CD4-positive, alpha-beta T cell treated with Interleukin-6 for 4 hours (primary cell): ENCODE data around the gene DPM2.

Source experiments
- DNase-seq: peaks from one replicate; pipeline ENCODE4 v3.0.0-alpha.2; 2020; ENCODE audit warnings: mixed read lengths

DPM2 gene

DNA sequence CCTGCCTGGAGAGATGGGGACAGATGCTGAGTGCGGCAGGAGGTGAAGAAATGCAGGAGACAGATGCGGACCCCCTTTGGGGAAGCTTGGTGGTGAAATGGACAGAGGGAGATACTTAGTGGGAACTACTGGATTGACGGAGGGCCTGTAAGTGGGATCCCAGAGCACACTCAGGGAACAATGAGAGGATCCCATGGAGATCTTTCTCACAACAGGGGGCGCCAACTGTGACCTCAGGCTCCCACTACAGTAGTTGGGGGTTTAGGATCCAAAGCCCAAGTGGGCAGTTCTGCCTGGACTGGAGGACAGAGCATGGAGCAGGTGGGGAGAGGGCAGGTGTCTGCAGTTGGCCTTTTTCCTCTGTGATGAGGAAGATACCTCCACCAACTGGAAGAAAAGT lies 3.4 kb downstream of the DPM2 start:
- DNase-seq = no peak

DNA sequence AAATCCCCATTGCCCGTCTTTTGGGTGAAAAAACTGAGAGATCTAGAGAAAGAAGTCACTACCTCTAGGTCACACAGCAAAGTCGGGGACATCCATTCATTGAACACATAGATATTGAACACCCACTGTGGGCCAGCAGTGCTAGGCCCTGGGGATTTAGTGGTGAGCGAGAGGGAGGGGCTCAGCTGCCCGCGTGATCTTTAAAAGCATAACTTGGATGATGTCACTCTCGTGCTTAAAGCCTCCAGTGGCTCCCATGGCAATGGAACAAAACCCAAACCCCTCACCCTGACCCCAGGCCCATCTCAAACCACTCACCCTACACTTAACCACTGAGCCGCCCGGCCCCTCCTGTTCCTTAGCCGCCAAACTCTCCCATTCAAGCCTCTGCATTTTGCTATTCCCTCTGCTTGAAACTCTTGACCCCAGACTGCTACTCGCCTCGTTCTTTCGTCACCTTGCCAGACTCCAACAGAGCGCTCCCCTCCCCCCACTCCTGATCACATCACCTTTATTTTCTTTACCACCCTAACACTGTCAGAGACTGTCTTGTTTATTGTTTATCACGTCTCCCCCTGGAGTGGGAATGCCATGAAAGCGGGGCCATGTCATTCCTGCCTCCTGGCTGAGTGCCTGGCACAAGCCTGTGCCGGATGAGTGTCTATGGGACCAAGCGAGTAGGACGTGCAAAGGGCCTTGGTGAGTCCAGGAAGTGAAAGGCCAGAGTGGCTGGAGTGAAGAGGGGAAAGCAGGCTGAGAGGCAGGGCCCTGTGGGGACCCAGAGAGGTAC lies 6.4 kb downstream of the DPM2 start:
- no peak for DNase-seq

DNA sequence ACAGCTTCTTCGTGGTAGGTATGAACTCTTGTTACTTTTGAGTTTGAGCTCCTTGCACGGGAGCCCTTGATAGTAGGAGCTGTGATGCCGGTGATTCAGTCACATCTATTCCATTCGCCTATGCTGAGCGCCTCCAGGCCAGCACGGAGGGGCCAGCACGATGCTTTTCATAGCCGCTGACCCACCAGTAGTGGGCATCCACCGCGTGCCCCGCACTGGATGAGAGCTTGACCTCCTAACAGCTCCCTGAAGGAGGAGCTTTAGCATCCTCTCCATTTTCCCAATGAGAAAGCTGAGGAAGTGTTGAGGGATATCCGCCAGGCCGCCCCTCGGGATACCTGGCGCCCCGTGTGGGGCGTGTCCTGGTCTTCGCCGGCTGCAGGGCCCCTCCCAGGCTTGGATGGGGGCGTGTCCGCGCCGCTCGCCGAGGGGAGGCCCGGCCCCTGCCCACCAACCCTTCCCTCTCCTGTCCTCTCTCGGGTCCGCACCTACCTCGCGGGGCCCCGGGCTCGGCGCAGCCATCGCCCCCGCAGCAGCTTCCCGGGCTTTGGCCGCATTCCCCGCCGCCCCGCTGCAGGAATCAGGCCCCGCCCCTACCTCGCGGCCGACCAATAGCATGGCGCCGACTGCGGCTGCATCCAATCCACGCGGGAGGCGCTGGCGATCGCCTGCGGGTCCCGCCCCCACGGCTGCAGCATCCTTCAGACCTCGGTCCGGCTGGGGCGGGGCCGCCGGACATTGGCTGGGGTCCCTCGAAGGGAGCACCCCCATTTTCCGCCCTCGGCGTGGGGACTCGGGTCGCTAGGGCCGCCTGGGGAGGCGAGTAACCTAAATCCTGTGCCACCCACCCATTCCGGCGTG lies 7.2 kb downstream of the DPM2 start, which contains the start of gene PIP5KL1:
Gene PIP5KL1 (minus strand): TSS at position 547 of the 861 bp plus-strand sequence. CDS start 25 bp downstream, at position 522.
- DNase-seq = peak; percentile 73

DNA sequence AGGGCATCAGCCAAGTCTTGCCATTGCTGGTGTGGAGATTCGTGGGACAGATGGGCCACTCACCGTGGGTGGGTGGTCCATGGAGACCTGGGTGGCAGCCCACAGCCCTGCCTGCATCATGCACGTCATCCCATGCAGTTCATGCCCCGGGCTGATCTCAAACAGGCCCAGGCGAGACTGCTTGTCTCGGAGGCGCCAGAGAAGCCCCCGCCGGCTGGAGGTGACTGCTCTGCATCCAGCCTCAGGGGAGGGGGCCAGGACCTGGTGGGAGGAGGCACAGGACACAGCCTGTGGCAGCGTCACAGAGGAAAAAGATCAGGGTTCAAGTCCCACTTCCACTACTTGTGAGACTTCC lies 8.1 kb downstream of the DPM2 start:
- DNase-seq = no peak

DNA sequence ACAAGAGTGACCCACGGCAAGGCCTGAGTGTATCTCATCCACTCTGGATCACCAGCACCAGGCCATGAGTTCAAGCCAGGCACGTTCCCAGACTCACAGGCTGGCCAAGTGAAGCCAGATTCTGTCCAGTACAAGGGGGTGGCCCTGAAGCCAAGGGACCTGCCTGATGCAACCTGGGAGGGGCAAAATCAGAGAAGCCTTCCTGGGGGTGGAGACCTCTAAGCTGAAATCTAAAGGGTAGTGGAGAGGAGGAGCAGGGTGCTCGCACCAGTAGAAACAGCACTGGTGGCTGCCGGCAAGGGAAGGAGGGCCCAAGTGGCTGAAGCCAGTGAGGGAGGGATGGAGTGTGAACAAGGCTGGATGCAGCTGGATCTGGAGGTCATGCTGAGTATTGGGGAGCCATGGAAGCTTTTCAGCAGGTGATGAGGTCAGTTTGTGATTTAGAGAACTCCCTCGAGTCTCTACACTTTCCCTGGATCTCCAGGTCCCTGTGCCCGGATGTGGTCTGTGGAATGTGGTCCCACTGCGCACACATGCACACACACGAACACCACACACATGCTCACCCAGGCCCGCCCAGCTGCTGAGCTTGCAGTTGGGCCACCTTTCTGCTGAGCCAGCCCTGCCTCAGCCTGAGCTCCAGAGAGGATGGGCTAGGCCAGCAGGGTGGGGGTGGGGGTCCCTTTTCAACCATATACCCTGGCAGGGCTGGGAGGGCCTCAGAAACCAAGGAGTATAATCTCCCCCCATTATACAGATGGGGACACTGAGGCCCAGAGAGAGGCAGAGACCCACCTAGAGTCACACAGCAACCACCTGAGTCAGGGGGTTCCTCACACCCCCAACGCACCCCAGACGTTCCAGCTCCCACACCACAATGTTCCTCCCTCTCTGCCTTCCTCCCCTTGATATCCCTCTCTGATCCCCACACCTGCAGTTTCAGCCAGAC lies 8.7 kb downstream of the DPM2 start:
- no peak for DNase-seq

DNA sequence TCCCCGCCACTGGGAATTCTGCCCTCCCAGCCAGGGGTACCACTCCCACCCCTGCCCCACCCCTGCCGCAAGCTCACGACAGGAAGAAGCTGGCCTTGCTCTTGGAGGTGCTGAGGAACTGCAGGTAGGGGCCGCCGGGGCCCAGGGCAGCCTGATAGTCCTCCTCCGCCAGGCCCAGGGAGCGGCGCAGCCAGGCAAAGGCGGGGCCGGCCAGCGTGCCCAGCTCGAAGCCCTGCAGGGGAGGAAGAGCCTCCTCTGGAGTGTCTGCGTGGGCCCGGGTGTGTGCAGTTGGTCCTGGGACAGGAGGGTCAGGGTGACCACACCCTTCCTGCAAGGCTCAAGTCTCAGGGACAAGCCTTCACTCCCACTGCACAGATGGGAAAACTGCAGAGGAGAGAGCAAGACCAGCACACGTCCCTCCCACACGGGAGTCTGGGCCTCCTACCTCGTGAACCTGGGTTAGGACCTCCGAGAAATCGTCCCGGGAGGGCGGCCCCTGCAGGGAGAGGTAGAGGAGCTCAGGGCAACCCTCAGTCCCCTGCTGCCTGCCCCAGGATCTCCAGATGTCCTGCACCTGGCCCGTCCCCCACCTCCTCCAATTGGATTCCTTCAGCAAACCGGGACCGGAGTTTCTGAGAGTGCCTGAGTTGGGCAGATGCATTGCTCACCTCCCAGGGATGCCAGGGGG lies 9.5 kb downstream of the DPM2 start:
- peak; percentile 24 for DNase-seq

DNA sequence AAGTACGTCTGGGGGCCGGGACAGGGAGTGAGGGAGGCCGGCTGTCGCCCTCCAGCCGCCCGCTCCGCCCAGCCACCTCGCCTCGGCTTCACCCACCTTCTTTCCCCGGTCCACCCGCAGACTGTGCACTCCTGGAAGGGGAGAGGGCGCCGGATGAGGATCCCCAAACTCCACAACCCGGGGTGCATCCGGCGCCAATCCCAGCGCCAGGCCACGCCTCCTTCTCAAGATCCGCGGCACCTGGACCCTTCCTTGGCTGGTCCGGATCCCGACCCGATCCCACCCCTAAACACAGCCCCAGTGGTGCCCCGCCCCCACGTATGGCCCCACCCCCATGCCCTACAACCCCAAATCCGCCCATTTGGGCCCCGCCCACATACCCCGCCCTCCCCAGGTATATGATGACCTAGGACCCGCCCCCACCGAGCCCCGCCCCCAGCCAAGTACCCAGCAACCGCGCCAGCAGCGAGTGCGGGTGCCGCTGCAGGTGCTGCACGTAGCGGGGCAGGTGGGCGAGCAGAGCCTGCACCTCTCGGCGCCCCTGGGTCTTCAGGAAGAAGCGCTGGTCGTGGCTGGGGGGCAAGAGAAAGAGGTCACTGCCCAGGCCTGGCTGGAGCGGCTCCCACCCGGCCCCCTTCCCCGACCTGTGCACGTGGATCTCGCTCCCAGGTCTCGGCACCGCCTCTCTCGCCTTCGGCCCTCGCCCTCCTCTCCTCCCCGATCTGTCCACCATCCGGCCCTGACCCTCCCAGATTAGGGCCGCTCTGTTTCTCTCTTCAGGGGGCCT lies 10.3 kb downstream of the DPM2 start:
- DNase-seq = peak; percentile 93

DNA sequence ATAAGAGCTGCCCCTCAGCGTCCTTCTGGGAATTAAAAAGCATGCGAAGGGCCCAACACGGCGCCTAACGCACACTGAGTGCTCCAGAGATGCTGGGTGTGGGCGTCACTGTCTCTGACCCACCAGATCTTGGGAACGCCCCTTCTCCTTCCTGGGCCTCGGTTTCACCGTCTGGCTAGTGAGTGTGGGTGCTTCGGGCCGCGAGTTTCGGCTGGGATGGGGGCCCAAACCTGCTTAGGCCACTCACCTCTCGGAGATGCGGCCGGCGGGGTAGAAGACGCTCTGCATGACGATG lies 10.8 kb downstream of the DPM2 start:
- peak; percentile 38 for DNase-seq

DNA sequence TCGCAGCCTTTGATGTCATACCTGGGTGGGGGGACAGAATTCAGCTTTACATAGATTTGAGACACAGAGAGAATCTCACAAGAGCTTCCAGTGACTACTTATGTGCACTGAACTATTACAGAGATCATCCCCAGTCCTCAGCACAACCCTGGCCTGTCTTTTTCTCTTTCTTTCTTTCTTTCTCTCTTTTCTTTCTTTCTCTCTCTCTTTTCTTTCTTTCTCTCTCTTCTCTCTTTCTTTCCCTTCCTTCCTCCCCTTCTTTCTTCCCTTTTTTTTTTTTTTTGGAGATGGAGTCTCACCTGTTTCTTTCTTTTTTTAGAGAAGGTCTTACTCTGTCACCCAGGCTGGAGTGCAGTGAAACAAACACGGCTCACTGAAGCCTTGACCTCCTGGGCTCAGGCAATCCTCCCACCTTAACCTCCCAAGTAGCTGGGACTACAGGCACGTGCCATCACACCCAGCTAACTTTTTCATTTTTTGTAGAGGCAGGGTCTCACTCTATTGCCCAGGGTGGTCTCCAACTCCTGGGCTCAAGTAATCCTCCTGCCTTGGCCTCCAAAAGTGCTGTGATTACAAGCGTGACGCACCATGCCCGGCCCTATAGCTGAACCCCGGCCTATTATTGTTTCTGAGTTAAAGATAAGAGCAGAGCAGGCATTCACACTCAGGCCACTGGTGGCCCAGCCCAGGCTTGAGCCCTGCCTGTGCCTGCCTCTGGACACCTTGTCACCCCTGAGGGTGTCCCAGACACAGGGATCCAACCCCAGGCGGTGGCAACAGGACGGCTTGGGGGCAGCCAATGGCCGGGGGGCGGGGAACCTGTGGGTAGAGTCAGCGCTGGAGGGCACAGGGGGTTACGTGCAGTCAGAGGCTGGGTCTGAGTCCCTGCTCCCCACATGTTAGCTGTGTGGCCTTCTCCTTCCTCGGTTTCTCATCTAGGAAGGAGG lies 11.4 kb downstream of the DPM2 start:
- DNase-seq = no peak

DNA sequence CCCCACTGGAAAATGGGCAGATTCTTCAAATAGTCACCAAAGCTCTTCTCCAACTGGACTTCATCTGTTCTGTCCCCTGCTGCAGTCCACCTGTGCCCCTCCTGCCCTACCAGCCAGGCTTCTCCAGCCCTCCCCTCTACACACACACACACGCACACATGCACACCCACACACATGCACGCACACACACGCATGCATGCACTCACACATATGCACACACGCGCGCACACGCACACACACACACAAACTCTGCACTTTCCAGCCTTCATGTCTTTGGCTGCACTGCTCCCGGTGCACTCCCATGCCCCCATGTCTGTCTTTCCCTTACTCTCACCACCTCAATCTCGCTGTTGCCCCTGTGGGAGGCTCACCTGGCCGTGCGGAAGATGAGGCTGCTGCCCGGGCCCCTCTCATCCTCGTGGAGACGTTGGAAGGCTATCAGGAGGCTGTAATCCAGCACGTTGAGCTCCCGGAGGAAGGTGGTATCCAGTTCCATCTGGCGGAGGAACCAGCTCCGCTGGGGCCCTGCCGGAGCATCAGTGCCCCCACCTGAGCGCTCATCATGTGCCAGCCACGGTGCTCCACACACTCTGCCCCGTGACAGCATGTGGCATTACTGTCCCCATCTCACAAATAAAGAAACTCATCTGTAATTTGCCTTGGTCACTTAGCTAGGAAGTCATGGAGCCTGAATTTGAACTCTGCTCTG lies 12.8 kb downstream of the DPM2 start:
- no peak for DNase-seq

DNA sequence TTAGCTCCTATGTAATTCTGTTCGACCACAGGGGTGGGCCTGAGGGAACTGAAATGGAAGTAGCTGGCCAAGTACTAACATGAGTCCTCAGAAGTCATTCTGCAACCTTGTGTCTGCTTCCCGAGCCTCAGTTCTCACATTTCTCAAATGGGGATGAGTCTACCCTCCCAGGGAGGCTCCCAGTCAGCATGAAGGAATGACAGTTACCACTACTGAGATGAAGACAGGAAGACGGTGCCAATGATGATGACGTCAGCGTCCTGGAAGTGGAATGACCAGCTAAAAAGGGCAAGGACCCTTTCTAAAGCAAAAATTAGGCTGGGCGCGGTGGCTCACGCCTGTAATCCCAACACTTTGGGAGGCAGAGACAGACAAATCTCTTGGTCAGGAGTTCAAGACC lies 13.9 kb downstream of the DPM2 start:
- DNase-seq = no peak

DNA sequence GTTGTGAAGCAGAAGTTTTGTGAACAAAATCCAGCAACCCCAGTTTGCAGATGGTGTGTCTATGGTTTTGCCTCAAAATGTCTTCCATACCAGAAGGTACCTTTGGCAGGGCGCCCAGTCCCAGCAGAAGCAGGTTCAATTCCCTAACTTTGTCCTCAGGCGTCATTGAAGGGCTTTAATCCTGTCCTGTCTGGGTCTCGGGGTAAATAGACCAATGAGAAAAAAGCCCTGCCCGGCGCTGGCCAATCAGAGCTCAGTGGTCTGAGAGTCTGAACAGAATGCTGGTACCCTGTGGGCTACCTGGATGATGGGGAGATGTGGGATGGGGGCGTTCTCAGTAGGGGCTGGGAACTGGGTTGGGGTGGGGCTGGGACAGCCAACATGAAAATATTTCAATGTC lies 14.6 kb downstream of the DPM2 start:
- no peak for DNase-seq

DNA sequence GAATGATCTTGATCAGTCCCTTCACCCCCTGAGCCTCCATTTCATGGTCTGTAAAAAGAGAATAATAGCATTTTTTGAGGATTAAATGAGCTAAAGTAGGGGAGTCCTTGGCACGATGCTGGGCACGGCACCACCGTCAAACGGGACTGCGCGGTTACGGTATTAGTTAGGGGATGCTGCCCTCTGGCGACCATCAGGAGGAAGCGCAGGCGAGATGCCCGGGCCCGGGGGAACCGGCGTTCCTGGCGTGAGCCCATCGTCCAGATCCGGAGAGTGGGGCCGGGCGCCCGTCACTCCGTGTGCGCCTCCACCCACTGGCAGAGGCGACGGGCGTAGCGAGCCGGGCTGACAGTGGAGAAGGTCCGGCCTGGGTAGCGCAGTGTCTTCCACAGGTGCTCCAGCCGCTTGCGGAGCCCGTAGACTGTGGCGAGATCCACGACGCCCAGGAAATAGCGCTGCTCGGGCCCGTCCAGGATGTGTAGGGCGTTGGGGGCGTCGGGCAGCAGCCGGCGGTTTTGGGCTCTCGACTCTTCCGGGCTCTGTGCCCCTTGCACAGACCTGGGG lies 16.0 kb downstream of the DPM2 start:
- peak; percentile 82 for DNase-seq

DNA sequence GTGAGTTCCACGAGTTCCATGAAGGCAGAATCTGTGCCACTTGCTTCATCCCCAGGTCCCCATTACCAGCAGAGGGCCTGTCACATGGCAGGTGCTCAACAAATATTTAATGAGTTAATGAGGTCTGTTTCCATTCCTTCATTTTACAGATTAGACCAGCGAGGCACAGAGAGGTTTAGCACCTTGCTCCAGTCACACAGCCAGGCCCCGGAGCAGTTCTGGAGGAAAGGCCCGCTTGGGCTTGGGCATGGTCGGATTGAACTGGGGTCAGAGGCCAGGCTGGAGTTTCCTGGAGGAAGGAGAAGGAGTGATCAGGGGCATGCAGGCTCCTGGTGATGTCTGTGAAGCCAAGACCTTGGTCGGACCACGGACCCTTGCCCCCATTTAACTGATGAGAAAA lies 16.9 kb downstream of the DPM2 start:
- no peak for DNase-seq

DNA sequence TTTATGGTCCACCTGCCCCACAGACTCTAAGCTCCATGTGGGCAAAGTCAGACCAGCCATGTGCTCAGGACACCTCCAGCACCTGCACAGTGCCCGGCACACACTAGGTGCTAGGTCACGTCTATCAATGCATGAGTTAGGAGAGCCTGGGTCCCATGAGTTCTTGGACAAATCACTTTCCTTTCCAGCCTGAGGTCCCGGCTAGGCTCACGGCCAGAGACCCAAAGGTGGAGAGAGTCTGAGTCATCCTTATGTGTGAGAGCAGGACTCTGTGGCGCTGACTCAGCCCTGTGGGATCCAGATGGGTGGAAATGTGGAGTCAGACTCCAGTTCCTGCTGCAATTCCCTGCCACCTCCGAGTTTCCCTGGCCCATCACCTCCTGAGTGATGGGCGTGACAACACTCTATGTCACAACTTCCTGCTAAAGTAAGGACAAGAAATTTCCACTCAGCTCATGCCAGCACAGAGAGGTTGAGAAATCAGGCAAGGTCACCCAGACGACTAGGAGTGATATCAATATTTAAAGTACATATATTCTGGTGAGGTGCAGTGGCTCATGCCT lies 18.3 kb downstream of the DPM2 start:
- DNase-seq = no peak

DNA sequence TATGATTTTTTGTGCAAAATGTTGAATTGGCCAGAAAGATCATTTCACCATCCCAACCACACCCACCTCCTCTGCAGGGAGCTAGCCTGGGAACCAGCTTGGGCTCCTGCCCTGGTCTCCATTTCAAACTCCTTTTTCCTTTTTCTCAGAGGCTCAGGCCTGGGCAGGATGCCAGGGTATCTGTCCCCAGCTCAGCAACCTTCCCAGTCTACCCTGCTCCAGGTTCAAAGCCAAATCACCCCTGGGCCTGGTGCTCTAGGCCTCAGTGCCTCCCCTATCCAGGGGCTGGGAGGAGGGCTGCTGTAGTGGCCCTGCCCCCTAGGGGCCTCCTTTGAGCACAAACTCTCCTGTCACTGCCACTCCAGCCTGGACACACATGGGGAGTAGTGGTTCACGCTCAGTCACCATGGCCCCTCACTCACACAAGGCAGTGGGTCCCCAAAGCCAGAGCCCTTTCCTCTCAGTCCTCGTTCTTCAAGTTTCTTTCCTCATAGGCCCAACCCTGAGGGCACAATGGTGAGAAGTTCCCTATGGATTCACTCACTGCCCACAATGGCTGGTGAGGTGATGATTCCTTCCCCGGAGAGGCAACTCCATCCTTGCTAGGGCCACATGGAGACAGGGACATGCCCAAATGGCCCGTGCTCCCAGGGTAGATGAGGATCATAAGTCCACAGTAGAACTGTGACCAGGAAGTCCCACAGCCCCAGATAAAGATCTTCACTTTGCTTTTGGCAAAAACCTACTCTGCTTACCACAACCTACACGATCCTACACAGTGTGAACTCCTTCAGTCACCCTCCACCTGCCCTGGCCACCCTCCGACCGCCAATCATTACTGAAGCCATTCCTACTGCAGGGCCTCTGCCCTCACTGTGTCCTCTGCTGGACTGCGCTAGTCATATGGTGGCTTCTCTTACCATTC lies 19.2 kb downstream of the DPM2 start:
- DNase-seq = no peak

DNA sequence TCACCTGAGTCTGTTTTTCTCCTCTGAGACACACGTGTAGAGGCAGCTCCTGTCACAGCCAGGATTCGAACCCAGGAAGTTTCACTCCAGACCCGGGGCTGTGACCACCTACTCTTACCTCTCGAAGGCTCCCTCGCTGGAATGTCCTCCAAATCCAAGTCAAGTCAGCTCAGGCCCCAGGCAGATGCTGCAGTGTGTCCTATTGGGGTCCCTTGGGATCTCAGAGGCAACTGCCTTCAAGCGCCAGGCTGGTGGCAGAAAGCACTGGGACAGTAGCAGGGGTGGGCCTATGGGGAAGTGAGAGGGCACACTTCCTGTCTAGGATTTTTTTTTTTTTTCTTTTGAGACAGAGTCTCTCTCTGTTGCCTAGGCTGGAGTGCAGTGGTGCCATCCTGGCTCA lies 20.1 kb downstream of the DPM2 start:
- no peak for DNase-seq
